Stimulated activated CD4-positive, alpha-beta T cell treated with anti-CD3 and anti-CD28 coated beads, Interleukin-15, amount 100 ng/mL, for 24 hours (primary cell): ENCODE measurements around the gene RDH5.
A peak's percentile ranks its signal among the peaks of the same experiment; 100 is the strongest.

Experiments
- DNase-seq: peaks from one replicate; pipeline ENCODE4 v3.0.0-alpha.2; 2020

RDH5 gene

DNA sequence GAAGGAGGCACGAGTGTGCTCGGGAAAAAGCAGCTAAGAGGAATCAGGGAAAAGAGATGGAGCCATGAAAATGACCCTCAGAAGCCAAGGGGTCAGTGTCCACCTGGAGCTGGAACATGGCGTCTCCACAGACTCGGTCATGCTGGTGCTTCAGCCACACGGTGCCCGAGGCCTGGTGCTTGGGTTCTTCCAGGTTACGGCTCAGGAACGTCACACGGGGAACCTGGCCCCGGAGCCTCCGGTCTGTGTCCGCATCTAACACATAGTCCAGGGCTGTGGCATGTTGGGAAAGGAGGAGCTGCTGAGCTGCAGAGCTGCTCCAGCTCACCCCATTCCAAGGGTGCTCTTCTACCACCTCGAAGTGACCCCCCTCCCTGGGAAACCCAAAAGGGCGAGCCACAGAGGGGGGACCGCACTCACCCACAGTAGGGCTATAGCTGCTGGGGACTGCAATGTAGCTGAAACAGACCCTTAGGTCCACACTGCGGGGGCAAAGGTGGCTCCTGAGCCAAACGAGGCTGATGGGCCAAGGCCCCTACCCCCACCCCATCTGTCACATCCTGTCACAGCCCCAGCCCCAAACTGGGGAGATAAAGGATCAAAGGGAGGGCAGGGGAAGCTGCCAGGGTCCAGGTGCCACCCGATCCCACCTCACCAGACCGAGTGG, 23.3 kb upstream of the RDH5 start:
- DNase-seq, result no peak

DNA sequence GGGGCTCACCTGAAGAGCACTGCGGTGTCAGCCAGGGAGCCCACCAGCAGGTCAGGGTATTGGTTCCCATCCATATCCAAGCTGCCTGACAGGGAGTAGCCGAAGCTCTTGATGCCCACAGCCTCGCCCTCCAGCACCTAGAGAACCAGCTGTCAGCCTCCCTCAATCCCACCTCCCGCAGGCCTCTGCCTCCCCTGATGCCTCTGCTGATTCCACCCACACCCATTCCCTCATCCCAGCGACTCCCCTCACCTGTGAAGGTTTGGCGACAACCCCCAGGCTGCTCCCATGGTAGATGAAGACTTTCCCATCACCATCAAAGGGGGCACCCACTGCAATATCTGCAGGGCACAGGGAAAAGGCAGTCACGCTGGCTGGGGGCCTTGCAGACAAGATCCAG, 22.5 kb upstream of the RDH5 start:
- DNase-seq, result no peak

DNA sequence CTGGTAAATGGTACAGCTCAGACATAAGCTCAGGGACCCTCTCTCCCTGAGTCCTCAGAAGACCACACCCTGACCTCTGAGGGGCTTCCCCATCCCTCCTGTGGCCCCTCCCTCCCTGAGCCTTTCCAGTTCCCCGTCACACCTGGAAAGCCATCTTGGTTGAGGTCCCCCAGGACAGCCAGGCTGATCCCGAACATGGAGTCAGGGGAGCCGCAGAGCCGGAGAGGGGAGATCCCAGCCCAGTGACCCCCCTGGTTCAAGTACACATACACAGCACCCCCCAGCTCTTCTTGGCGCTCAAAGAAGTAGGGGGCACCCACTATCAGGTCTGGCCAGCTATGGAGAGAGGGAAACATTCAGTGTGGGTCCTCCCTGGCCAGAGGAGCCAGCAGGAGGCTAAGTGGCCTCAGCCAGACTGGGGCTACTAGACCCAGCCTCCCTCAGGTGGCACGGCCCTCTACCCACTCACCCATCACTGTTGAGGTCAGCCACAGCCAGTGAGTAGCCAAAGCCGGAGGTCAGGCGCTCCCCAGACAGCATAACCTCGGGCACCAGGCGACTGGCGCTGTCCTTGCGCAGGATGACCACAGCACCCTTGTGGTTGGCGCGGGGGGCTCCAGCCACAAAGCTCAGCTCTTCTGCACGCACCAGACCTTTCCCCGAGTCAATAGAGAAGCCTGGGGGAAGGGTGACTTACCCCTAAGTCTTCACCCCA, 21.8 kb upstream of the RDH5 start:
- DNase-seq, result no peak

DNA sequence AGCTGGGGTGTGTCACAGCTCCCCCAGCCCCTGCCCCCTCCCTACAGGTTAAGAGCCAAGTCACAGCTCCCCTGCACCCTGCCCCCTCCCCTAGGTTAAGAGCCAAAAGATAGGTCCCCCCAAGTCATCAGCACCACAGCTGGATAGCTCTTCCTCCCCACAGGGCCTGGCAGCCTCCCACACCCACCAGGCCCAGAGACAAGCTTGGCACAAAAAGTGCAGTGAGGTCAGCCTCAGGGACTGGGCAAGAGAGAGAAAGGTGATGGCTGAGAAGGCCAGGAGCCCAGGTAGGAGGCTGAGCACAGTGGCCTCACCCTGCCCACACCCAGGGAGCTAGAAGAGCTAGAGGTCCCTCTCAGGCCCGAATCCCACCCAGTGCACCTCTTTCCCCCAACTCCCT, 21.2 kb upstream of the RDH5 start:
- no peak for DNase-seq

DNA sequence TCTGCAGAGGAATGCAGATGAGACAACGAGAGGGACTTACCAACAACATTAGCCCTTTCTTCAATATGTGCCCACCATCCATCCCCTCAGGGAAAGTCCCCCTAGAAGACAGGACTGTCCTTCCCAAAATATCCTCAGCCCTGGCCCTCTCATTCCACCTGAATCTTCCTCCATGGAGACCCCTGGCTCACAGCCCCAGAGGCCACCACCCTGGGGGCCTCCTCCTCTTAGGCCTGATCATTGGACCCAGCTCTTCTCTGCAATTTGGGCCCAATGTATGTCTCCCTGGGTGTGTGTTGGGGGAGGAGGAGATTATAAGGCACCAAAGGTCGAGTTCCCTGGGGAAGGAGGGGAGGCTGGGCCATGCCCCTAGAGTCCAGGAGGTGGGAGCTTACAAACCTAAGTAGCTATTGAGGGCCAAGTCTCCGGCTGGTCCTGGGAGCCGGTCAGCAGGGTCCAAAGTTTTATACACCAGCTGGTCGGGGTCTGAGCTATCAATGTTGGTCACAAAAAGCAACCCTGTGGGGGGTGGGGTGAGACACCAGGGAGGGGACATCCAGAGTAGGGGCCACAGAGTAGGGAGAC, 20.6 kb upstream of the RDH5 start:
- DNase-seq, result no peak

DNA sequence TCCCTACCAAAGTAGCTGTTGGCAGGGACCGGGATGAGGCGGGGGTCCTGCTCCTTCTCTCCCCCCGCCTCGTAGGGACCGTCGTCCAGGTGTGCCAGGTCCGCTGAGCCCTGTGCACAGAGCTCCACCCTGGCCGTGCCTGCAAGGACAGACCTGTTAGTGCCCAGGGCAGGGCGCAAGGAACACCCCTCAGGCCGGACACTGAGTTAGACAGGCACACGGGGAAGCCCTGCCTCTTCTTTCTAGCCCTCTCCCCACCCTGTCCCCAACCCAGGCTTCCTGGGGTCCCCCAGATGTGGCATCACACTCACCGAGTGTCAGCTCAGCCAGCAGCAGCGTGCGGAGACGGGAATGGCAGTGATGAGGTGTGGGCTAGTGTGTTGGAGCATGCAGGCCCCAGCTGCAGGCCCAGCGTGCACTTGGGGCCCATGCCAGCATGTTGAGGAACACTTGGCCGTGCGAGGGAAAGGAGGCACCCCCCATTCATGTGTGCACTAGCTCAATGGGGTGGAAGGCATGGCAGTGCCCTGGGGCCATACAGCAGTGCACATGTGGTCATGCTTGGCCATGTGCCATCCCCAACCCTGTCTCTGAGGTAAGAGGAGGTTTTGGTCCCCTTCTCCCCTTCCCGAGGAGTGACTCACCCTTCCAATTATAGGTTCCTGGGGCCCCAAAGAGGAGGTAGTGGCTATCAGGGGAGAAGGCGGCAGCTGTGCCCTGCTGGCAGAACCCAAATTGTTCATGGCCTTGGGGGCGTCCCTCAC, 19.8 kb upstream of the RDH5 start:
- DNase-seq, result no peak

DNA sequence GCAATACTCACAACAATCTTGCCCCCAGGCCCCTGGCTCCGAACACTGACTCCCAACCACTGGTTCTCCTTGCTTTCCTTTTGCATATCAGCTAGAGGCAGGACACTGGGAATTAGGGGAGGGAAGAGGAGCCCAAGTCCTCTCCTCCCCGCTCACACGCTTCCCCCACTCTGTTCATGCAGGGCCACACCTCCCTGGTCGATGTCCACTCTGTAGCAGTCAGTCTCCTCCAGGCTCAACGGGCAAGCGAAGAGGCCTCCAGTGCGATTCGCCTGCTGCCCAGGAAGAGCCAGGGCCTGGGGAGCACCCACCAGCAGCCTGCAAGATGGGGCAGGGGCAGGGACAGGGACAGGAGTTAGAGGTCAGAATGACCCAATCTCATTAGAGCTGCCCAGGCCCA, 17.3 kb upstream of the RDH5 start:
- no peak for DNase-seq

DNA sequence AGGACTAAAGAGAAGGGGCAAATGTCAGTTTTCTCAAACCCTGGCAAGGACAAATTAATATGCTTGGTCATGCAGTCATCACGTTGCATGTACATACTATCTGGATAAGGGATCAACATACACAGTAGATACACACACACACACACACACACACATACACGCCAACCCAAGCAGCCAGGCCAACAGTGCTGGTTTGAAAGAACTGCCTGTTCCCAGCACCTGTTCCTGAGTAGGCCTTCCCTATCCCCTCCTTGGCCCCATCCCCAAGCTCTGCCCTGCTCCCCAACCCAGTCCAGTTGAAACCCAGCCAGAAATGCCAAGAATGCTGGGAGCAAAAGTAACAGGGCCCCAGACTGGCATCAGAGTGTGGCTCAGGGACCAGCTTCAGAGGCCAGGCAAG, 16.9 kb upstream of the RDH5 start:
- DNase-seq, result no peak

DNA sequence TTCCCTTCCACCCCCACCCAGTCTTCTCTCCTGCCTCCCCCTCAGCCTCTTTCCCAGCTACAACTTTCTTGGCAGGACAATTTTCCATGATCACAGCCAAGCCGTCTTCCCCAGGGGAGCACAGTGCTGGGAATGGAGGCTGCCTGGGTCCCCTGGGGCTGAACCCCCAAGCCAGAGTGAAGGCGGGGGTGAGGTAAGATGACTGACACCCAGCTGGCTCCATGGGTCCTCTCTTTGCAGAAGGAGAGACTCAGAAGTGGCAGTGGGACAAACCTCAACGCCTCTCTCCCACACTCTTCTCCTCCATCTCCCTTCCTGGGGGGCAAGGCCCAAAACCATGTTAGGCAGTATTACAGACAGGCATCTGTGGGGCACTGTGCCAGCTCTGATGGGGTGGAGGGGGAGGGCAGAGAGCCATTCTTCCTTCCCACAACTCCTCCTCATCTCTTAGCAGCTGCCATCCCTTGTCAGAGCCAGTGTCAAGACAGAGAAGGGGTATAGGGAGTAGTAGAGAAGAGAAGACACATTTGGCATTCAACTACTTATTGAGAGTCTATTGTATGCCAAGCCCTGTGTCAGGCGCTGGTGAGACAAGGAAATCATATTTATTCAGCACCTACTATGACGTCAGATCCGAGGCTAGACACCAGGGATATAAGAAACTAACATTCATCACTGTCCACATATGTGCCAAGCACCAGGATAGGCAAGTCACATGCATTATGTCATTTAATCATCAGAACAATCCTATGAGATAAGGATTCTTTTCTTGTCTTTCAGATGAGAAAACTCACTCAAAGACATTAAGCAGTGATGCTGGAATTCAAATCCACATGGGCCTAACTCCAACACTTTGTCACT, 16.1 kb upstream of the RDH5 start:
- DNase-seq, result no peak

DNA sequence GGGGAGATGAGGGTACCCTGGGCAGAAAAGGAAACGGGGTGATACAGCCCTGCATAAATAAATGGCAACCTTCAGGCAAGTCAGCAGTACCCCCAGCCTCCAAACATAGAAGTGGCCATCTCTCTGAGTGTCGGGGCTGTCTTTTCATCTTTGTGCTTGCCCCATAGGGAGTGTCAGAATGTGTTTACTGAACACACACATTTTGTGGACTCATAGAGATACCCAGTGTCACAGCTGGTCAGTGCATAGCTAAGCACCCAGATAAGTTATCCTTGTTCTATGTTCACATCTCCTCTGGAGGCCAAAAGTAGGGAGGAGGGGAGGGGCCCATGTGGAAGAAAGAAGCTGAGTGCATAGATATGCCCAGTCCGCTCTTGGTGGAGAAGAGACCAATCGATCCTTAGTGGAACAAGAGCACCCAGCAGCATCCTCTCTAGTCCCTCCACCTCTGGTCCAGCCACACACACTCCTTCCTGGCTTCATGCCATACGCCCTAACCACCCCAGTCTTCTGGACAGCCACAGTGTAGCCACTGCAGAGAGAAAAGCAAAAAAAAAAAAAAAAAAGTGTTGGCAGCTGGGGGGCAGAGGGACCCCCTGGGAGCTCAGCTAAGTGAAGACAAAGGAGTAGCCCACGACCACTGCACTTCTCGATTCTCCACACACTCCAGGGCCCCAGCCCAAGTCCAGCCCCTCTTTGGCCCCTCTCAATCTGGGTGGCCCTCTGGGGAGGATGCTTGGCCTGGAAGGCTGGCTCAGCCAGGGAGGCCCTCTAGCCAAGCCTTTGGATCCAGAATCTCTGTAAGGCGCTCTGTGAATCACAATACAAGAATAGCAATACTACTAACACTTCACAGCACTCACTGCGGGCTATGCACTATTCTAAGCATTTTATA, 15.1 kb upstream of the RDH5 start:
- DNase-seq, result no peak

DNA sequence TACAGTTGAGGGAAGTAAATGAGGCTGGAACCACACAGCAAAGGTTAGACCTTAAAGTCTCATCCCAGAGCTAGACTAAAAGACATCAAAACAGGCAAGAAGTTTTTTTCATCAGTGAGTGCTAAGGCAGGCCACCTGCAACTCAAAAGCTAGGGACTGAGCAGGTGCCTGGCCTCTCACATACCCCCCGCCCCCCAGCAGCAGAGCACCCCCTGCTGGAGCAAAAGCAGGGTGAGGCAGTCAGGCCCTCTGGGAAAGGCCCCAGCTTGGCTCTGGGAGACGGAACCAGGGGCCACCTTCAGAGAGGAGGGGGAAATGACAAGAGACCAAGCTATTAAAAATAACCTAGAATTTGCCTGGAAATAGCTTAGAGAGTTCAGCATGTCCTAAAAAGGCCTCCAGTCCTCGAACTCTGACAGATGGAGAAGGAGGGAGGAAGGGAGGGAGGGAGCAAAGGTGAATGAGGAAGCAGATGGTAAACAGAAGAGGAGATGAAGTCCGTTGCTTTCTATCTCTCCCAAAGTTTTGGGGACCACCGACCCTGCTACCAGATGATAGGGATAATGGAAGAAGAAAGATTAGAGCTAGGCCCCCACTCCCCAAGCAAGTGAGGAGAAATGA, 14.3 kb upstream of the RDH5 start:
- no peak for DNase-seq

DNA sequence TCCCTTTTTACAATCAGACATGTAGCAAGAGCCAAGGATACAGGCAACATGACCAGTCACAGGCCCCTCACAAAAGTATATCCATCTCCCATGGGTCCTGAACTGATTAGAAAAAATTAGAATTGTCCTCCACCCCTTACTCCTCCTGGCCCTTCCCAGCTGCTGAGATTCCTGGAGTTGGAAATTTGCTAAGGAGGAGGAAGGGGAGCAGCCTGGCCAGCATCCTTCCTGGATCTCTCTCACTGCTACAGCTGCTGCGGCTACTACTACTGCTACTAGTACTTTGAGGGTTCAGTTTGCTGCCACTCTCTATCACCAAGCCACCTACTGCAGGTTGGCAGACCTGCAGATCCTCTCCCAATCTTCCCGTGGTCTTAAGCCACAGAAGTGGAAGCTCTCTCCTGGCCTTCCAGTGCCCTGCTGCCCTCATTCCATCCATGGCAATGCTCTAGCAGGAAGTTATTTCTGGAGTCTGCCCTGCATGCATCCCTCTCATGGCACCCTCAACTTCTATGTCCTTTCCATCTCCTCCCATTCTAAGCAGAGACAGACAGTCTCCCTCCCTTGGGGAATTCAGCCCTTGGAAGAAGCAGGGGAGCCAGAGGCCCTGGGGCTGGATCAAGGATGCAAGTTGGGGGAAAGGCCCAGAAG, 13.5 kb upstream of the RDH5 start:
- DNase-seq, result no peak

DNA sequence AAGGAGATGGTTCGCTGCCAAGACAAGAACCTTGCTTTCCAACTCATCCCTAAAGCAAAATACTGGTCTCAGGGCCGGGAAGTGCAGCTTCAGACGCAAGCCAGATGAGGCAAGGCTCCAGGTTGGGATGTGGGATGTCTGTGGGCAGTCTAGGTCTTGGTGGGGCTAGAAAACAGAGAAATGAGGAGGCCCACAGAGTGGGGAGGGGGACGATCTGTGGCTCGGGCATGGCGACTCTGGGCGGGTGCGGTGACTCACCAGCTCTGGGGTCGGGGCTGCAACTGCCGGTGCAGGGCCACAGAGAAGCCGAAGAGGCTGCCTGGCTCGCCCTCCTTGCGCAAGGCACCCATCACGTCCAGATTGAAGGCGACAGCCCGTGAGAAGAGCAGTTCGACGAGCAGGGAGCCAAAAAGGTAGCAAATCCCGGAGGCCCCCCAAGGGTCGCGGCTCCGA, 12.9 kb upstream of the RDH5 start:
- no peak for DNase-seq

DNA sequence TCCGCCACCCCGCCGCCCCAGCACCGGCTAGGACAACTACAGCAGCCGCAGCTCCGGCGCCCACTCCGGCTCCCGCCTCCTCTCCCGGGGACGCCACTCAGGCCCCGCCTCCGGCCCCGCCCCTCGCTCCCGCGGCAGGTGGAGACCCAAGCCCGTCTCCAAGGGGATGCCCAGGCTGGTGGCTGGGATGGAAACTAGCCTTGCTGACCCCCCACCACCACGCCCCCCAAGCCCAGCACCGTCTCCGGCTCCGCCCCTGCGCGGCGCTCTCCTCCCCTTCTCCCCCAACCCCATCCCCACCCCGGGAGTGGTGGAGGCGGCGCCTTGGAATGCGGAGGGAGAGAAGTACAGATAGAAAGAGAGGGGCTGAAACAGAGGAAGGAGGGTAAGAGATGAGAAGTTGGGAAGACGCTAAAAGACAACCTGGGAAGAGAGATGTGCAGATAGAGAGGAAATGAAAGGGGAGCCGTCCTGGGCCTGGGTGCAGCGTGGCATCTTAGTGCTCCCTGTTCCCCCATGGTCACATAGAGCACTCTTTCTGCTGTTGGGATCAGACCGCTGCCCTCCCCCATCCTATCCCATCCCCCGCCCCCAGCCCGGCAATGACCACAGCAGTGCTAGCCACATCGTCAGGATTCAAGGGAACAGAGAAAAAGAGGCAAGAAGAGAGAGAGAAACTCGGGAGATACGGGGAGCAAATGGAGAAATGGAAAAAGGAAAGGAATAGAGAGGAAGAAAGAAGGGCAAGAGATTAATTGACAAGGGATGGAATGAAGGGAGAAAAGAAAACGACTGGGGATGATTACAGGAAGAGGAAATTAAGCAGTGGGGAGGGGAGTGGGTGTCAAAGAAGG, 12.1 kb upstream of the RDH5 start, which contains the start of gene ITGA7:
Gene ITGA7, minus strand, starts transcription at position 64 of the 854 bp plus-strand sequence. CDS start 222 bp downstream, outside the sequence.
- peak; percentile 81 for DNase-seq

DNA sequence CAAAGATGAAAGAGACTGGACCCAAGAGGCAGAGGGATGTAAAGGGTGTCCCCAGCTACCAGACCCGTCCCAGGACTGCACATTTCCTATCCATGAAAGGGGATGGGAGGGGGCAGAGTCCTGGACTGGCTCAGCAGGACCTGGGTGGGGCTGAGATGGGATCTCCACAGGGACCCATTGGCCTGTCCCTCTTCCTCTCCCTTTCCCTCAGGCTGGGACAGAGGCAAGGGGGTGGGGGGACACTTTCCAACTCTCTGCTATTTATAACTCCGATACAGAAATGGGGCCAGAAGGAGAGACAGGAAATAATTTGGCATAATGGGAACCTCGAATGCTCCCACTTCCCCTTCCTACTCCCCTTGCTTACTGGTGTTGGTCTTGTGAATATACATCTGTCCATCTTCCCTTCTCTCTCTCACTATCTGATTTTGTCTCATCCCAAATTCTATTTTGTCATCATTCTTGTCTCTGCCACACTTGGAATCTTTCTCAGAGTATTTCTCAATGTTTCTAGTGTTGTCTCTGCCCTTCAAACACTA, 11.4 kb upstream of the RDH5 start:
- no peak for DNase-seq

DNA sequence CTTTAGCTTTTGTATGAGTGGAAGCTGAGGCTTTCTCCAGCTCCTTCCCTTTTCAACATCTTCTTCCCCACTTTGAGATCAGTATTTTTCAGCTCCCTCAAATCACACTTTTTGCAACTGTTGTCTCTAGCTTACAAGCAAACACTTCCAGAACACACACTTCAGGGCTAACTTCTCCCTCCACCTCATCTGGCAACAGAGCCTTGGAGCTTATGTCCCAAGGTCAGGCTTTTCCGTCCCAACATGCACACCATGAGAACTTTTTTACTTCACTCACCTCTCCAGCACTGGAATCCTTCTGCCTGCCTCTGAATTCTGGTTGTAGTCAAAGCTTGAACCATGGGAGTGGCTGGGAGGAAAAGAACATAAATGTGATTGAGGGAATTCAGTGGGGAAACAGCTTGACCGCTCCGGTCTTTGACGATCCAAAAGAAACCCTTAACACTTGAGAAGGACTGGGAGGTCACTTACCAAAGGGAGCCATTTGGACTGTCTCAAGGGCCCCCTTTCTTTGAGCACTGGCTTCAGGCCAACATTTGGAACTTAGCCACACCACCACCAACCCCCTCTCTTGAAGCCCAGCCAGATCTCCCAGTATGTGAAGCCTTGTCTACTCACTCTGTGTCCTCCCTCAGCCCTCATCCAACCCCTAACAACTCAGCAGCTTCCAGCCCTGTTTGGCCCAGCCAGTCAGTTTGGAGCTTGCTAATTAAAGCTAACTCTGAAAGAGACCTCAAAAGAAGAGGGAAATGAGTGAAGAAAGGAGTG, 8.2 kb upstream of the RDH5 start:
- no peak for DNase-seq

DNA sequence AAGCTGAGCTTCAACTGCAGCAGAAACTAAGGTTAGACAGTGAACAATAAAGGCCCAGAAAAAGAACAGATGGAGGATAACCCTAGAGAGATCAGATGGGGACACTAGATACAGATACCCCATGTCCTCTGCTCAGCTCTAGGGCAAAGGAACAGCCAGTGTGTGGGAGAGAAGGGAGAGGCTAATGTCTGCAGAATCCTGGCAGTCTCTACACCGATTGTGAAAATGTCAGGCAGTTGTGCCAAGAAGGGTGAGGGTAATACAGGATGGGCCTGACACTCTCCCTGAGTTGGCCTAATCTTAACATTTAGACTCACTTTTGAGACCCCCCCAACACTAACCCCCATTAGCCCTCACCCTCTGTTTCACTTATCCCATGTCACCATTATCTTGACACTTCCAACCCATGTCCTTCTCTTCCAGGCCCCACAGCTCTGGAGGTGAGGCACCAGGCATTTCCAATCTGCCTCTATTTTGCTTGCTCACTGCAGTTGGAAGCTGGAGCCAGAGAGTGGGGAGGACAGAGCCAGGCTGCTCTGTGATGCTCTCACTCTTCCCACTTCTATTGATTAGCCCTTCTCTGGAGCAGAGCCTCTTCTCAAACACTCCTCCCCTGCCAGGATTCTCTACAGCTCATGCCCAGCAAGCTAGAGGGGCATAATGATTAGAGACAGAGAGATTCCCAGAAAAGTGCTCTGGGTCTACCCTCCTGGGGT, 7.3 kb upstream of the RDH5 start:
- DNase-seq, result no peak

DNA sequence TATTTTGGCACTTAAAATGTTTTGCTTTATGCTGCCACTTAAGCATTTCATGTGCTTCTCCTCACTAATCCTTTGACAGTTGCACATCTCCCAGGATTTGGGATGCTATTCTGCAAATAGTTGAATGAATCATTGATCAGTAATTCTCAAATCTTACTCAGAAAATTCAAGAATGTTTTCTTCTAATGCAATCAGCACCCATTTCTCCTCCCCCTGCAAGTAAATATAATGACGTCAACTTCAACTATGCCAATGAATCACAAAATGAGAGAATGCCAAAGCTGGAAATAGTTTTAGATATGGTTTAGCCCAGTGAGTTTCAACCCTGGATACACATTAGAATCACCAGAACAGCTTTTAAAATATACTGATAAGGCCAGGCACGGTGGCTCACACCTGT, 6.5 kb upstream of the RDH5 start:
- no peak for DNase-seq
